Measurements from ENCODE around the gene HBE1. TPM values are rescaled to one million over a fixed set of nuclear protein-coding genes. Genes with fewer than 3 reads are reported as not detected.

HBE1 gene
- total RNA-seq, 4 donors from 2014 or later = not detected

DNA sequence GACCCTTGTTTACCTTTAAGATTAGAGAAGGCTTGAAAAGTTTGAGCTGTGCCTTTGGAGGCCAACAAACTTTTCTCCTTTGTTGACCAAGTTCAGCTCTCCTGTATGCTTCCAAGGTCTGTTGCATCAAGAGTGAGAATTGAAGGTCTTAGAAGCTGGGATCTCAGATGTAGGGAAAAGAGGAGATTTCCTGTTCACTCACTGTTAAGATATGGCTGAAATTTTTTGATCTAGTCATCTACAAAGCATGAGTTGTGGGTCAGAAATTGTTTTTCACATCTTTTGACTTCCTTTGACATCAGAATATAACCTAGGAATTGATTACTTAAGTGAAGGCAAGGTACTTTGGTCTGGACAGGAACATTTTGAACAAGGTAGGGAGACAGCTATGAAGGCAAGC, 20.0 kb upstream of the HBE1 start:
- DNase-seq (ENCODE audit: extremely low spot score) = no peak
- Histone ChIP-seq H3K27ac (replicated peaks in 1 of 4) (no peak overlapping the region), H3K4me3 (no peak overlapping the region), H3K27me3 (no peaks in the 10 kb centered on the region), H3K4me1 (no peaks in the 10 kb centered on the region), H3K9me3 (no peaks in the 10 kb centered on the region), H3K36me3 (no peaks in the 10 kb centered on the region)
- intact Hi-C loops (cut with DNase I) = no loop called here
- no peak for TF ChIP-seq CTCF (IDR thresholded peaks at IDR 0.05)
- no peak for TF ChIP-seq POLR2A (IDR thresholded peaks at IDR 0.05; ENCODE audit: low read depth)
- TF ChIP-seq POLR2AphosphoS5 (IDR thresholded peaks at IDR 0.05) = no peak
- no peak for TF ChIP-seq EP300 (IDR thresholded peaks at IDR 0.05)

DNA sequence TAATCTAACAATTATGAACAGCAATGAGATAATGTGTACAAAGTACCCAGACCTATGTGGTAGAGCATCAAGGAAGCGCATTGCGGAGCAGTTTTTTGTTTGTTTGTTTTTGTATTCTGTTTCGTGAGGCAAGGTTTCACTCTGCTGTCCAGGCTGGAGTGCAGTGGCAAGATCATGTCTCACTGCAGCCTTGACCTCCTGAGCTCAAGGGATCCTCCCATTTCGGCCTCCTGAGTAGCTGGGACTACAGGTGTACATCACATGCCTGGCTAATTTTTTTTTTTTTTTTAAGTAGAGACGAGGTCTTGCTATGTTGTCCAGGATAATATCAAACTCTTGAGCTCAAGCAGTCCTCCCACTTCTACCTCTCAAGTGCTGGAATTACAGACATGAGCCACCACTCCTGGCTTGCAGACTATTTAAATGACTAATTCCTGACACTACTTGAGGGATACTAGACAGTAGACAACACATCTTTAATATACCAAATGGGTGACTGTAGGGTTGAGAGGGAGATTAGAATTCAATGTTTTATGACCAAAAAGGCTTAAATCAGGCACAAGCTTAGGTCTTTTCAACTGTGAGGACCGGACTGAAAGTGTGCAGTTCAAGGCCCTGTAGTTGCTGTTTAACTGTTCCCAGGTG, 19.3 kb upstream of the HBE1 start:
- intact Hi-C loops (cut with DNase I) = no loop called here
- WGBS = 84% methylated on average over 6 of the region's 6 CpGs
- no peak overlapping the region for H3K27ac ChIP-seq (replicated peaks in 1 of 4)
- H3K27me3 ChIP-seq = no peaks in the 10 kb centered on the region
- DNase-seq (ENCODE audit: extremely low spot score) = no peak
- no peaks in the 10 kb centered on the region for H3K36me3 ChIP-seq
- no peaks in the 10 kb centered on the region for H3K4me1 ChIP-seq
- TF ChIP-seq POLR2AphosphoS5 (IDR thresholded peaks at IDR 0.05) (no peak), POLR2A (IDR thresholded peaks at IDR 0.05; ENCODE audit: low read depth) (no peak), EP300 (IDR thresholded peaks at IDR 0.05) (no peak), CTCF (IDR thresholded peaks at IDR 0.05) (no peak)
- H3K4me3 ChIP-seq = no peak overlapping the region
- H3K9me3 ChIP-seq = no peaks in the 10 kb centered on the region

DNA sequence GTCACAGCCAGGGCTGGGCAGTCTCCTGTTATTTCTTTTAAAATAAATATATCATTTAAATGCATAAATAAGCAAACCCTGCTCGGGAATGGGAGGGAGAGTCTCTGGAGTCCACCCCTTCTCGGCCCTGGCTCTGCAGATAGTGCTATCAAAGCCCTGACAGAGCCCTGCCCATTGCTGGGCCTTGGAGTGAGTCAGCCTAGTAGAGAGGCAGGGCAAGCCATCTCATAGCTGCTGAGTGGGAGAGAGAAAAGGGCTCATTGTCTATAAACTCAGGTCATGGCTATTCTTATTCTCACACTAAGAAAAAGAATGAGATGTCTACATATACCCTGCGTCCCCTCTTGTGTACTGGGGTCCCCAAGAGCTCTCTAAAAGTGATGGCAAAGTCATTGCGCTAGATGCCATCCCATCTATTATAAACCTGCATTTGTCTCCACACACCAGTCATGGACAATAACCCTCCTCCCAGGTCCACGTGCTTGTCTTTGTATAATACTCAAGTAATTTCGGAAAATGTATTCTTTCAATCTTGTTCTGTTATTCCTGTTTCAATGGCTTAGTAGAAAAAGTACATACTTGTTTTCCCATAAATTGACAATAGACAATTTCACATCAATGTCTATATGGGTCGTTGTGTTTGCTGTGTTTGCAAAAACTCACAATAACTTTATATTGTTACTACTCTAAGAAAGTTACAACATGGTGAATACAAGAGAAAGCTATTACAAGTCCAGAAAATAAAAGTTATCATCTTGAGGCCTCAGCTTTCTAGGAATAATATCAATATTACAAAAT, 18.6 kb upstream of the HBE1 start:
- Histone ChIP-seq H3K36me3 (no peaks in the 10 kb centered on the region), H3K4me3 (no peak overlapping the region), H3K27ac (replicated peaks in 1 of 4) (no peak overlapping the region), H3K27me3 (no peaks in the 10 kb centered on the region), H3K9me3 (no peaks in the 10 kb centered on the region), H3K4me1 (no peaks in the 10 kb centered on the region)
- WGBS = 76% methylated on average over 7 of the region's 7 CpGs
- TF ChIP-seq EP300 (IDR thresholded peaks at IDR 0.05) (no peak), CTCF (IDR thresholded peaks at IDR 0.05) (no peak), POLR2AphosphoS5 (IDR thresholded peaks at IDR 0.05) (no peak), POLR2A (IDR thresholded peaks at IDR 0.05; ENCODE audit: low read depth) (no peak)
- intact Hi-C loops (cut with DNase I) = no loop called here
- no peak for DNase-seq (ENCODE audit: extremely low spot score)

GRCh38 chr11:5286901-5287300, 17.2 kb upstream of the HBE1 start:
- intact Hi-C loops (cut with DNase I) = no loop called here
- Histone ChIP-seq H3K4me3 (no peak overlapping the region), H3K4me1 (no peaks in the 10 kb centered on the region), H3K27me3 (no peaks in the 10 kb centered on the region), H3K27ac (replicated peaks in 1 of 4) (no peak overlapping the region), H3K9me3 (no peaks in the 10 kb centered on the region), H3K36me3 (no peaks in the 10 kb centered on the region)
- TF ChIP-seq CTCF (IDR thresholded peaks at IDR 0.05) (no peak), EP300 (IDR thresholded peaks at IDR 0.05) (no peak), POLR2A (IDR thresholded peaks at IDR 0.05; ENCODE audit: low read depth) (no peak), POLR2AphosphoS5 (IDR thresholded peaks at IDR 0.05) (no peak)
- no peak for DNase-seq (ENCODE audit: extremely low spot score)
- 83% methylated on average over 3 of the region's 3 CpGs for WGBS
